IMR-90 (cell line): Measurements from ENCODE around the gene GAMT. TPM values are rescaled to one million over a fixed set of nuclear protein-coding genes. Genes with fewer than 3 reads are reported as not detected.
A peak's percentile ranks its signal among the peaks of the same experiment; 100 is the strongest.

ENCODE experiments used
- ATAC-seq: fragments of 200-7000 bp; cut with Tn5 transposase; 2 replicates; pipeline ENCODE4 v1.9.1; 2020; ENCODE audit warnings: low read depth, mild to moderate bottlenecking, moderate library complexity
- BruUV-seq: library from RNA; stranded (reverse); fragments of 400-500 nt; replicated peaks from 2 replicates; lab custom pipeline; 2021; lab: Mats Ljungman, UMichigan
- CTCF ChIA-PET: fragments of 300-600 bp; formaldehyde crosslinking; extraction: SDS; loops from one replicate; lab custom pipeline; 2021; ENCODE audit warnings: antibody characterized with exemption; lab: Yijun Ruan, JAX
- POLR2A ChIA-PET: fragments of 300-600 bp; sonication (Branson Sonifier 250); formaldehyde crosslinking; loops from one replicate; lab custom pipeline; 2022; ENCODE audit warnings: antibody characterized with exemption; ENCODE audit not compliant: unreplicated experiment; lab: Charles Lee
- DNase-seq: peaks from one replicate; pipeline ENCODE4 v3.0.0; 2013
- H2AFZ ChIP-seq: replicated peaks from 2 replicates; pipeline ENCODE3; 2013; ENCODE audit warnings: low read length, mild to moderate bottlenecking; ENCODE audit not compliant: poor library complexity
- H2AK5ac ChIP-seq: 2 replicates; pipeline ENCODE4 v1.6.1; 2013; ENCODE audit warnings: low read depth, low read length, inconsistent platforms
- H2AK9ac ChIP-seq: replicated peaks from 2 replicates; pipeline ENCODE3; 2013; ENCODE audit warnings: mild to moderate bottlenecking, low read depth, low read length, moderate library complexity; ENCODE audit not compliant: poor library complexity
- H2BK120ac ChIP-seq: 2 replicates; pipeline ENCODE4 v1.6.1; 2013; ENCODE audit warnings: low read depth, low read length, inconsistent platforms
- H2BK15ac ChIP-seq: 3 replicates; pipeline ENCODE4 v1.6.1; 2013; ENCODE audit warnings: low read depth, low read length, inconsistent platforms
- H2BK20ac ChIP-seq: 2 replicates; pipeline ENCODE4 v1.6.1; 2013; ENCODE audit warnings: low read depth, mild to moderate bottlenecking, inconsistent platforms, low read length, moderate library complexity
- H2BK5ac ChIP-seq: 2 replicates; pipeline ENCODE4 v1.6.1; 2013; ENCODE audit warnings: mild to moderate bottlenecking, low read depth, low read length, inconsistent platforms; ENCODE audit not compliant: poor library complexity, severe bottlenecking
- H3K14ac ChIP-seq: replicated peaks from 2 replicates; pipeline ENCODE4 v1.6.1; 2013; ENCODE audit warnings: low read depth, low read length, inconsistent platforms
- H3K18ac ChIP-seq: 2 replicates; pipeline ENCODE4 v1.6.1; 2013; ENCODE audit warnings: low read depth, low read length, control low read depth
- H3K23ac ChIP-seq: 2 replicates; pipeline ENCODE4 v1.6.1; 2013; ENCODE audit warnings: low read depth, low read length, inconsistent platforms
- H3K27ac ChIP-seq: 2 replicates; pipeline ENCODE4 v1.5.1; 2013; ENCODE audit warnings: mild to moderate bottlenecking, control low read depth, low read length; ENCODE audit not compliant: insufficient read depth
- H3K27me3 ChIP-seq: 2 replicates; pipeline ENCODE4 v1.6.1; 2013; ENCODE audit warnings: low read length; ENCODE audit not compliant: control insufficient read depth, insufficient read depth
- H3K36me3 ChIP-seq: 2 replicates; pipeline ENCODE4 v1.6.1; 2013; ENCODE audit warnings: low read length, mixed read lengths; ENCODE audit not compliant: control insufficient read depth, insufficient read depth
- H3K4ac ChIP-seq: 2 replicates; pipeline ENCODE4 v1.6.1; 2013; ENCODE audit warnings: low read depth, low read length, inconsistent platforms
- H3K4me1 ChIP-seq: 2 replicates; pipeline ENCODE4 v1.6.1; 2013; ENCODE audit warnings: low read length, mixed read lengths; ENCODE audit not compliant: control insufficient read depth, insufficient read depth
- H3K4me2 ChIP-seq: 2 replicates; pipeline ENCODE4 v1.6.1; 2013; ENCODE audit warnings: low read depth, mild to moderate bottlenecking, control low read depth, low read length, moderate library complexity
- H3K4me3 ChIP-seq: 2 replicates; pipeline ENCODE4 v1.5.1; 2013; ENCODE audit warnings: low read depth, mild to moderate bottlenecking, control low read depth, low read length, moderate library complexity; ENCODE audit not compliant: insufficient read depth
- H3K56ac ChIP-seq: 2 replicates; pipeline ENCODE4 v1.6.1; 2013; ENCODE audit warnings: low read length, inconsistent platforms; ENCODE audit not compliant: insufficient read depth; ENCODE audit errors: extremely low read depth
- H3K79me1 ChIP-seq, 2 experiments: 2 replicates each; pipeline ENCODE4 v1.6.1; 2013; ENCODE audit warnings: low read length in 2 of 2, inconsistent platforms in 1 of 2, low read depth in 1 of 2
- H3K9ac ChIP-seq: 2 replicates; pipeline ENCODE4 v1.6.1; 2013; ENCODE audit warnings: low read depth, low read length, control low read depth
- H3K9me1 ChIP-seq: 2 replicates; pipeline ENCODE4 v1.6.1; 2013; ENCODE audit warnings: low read length, inconsistent platforms; ENCODE audit not compliant: insufficient read depth
- H3K9me3 ChIP-seq: 2 replicates; pipeline ENCODE4 v1.6.1; 2013; ENCODE audit warnings: low read length; ENCODE audit not compliant: control insufficient read depth, insufficient read depth
- H4K20me1 ChIP-seq: 2 replicates; pipeline ENCODE4 v1.6.1; 2013; ENCODE audit warnings: low read length, inconsistent platforms; ENCODE audit not compliant: insufficient read depth
- H4K5ac ChIP-seq: 2 replicates; pipeline ENCODE4 v1.6.1; 2013; ENCODE audit warnings: mild to moderate bottlenecking, low read depth, low read length, control low read depth
- H4K8ac ChIP-seq, 2 experiments: 2 replicates each; pipeline ENCODE4 v1.6.1; 2013; ENCODE audit warnings: low read depth in 2 of 2, low read length in 2 of 2, control low read depth in 1 of 2, inconsistent platforms in 1 of 2
- H4K91ac ChIP-seq: 2 replicates; pipeline ENCODE4 v1.6.1; 2013; ENCODE audit warnings: low read depth, low read length, inconsistent platforms; ENCODE audit not compliant: insufficient read depth
- BHLHE40 ChIP-seq: fragments of 150-350 bp; IDR thresholded peaks from 2 replicates; pipeline ENCODE4 v1.6.1; 2016; ENCODE audit warnings: mild to moderate bottlenecking, low read depth, low read length
- CHD1 ChIP-seq: IDR thresholded peaks from 2 replicates; pipeline ENCODE4 v1.6.1; 2012; ENCODE audit warnings: low read depth, low read length, improper control_type of control experiment
- FOS ChIP-seq: fragments of 150-350 bp; IDR thresholded peaks from 2 replicates; pipeline ENCODE4 v1.6.1; 2016; ENCODE audit warnings: low read depth, low read length
- MAFK ChIP-seq: IDR thresholded peaks from 2 replicates; pipeline ENCODE4 v1.6.1; 2012; ENCODE audit warnings: low read depth, low read length, improper control_type of control experiment
- RAD21 ChIP-seq: IDR thresholded peaks from 2 replicates; pipeline ENCODE4 v1.6.1; 2012; ENCODE audit warnings: low read length, improper control_type of control experiment
- RFX5 ChIP-seq: IDR thresholded peaks from 2 replicates; pipeline ENCODE4 v1.8.0; 2012; ENCODE audit warnings: low read depth, mild to moderate bottlenecking, low read length, moderate library complexity
- USF2 ChIP-seq: fragments of 150-350 bp; IDR thresholded peaks from 2 replicates; pipeline ENCODE4 v1.6.1; 2017; ENCODE audit warnings: mild to moderate bottlenecking, antibody characterized with exemption, low read length, low read depth
- WGBS, 2 experiments: methylation state at CpG; one replicate each; pipeline versions ENCODE4 v1.1.5 to v1.1.7; 2013; ENCODE audit warnings: missing lambda C conversion rate in 2 of 2; ENCODE audit not compliant: insufficient read length in 1 of 2; ENCODE audit errors: extremely low coverage in 2 of 2; 5-methylcytosine and 5-hydroxymethylcytosine counted together
- dilution Hi-C: fragments of 300-500 bp; cut with HindIII; formaldehyde crosslinking; loops from one replicate; pipeline ENCODE4 v1.14.3; 2018; ENCODE audit warnings: low sequenced_read_pairs; ENCODE audit not compliant: unreplicated experiment
- in situ Hi-C: fragments of 300-500 bp; cut with MboI; formaldehyde crosslinking; loops from 3 replicates; pipeline ENCODE4 v1.14.3; 2019; ENCODE audit warnings: low sequenced_read_pairs, inconsistent platforms, mixed read lengths
- intact Hi-C: fragments of 100-400 bp; cut with micrococcal nuclease; formaldehyde crosslinking; loops from 2 replicates; pipeline ENCODE4 v1.10.0; 2022
- polyA plus RNA-seq, 3 experiments: library from polyadenylated mRNA; depleted of rRNA; stranded (reverse); fragments of >200 nt; gene quantifications; 2 replicates each; pipeline ENCODE4 v1.2.3, GENCODE V29; 2012; ENCODE audit warnings: low replicate concordance in 1 of 3
- total RNA-seq: library from RNA; depleted of rRNA; stranded (reverse); fragments of >200 nt; gene quantifications from 2 replicates; pipeline ENCODE4 v1.2.3, GENCODE V29; 2012

Gene GAMT
- total and polyA plus RNA-seq, 2 of the 4 experiments (the other 2 are of a cell fraction): 22.8 to 51.8 TPM

GRCh38 chr19:1399745-1400144, 1.6 kb downstream of the GAMT start:
- in situ Hi-C loops (no loop called here), intact Hi-C loops (no loop called here), dilution Hi-C loops (no loop called here)
- Histone ChIP-seq H2AFZ (no peak overlapping the region), H3K79me1 (peaks cover 0 to 10% of the 10 kb centered on the region in 2 experiments; a peak in 3 of 4 replicates), H2BK20ac (no peak overlapping the region), H3K56ac (no peak overlapping the region), H2BK5ac (no peak overlapping the region), H3K27ac (no peak overlapping the region), H4K5ac (no peak overlapping the region), H3K4me1 (peaks cover 6% of the 10 kb centered on the region), H3K27me3 (no peaks in the 10 kb centered on the region), H3K18ac (no peak overlapping the region), H4K91ac (no peak overlapping the region), H3K14ac (no peak overlapping the region), H3K9ac (no peak overlapping the region), H4K8ac (no peak overlapping the region), H2AK9ac (no peak overlapping the region), H2BK120ac (no peak overlapping the region), H3K4me2 (no peak overlapping the region), H3K23ac (no peak overlapping the region), H3K36me3 (peaks cover 3% of the 10 kb centered on the region; the same call in 1 of the 2 replicates), H2BK15ac (no peak overlapping the region), H3K9me1 (no peaks in the 10 kb centered on the region), H3K9me3 (no peaks in the 10 kb centered on the region), H4K20me1 (no peaks in the 10 kb centered on the region), H3K4ac (no peak overlapping the region), H3K4me3 (no peak overlapping the region), H2AK5ac (peak overlapping the region; percentile 39; the same call in 1 of the 2 replicates)
- 95% methylated on average over 8 of the region's 15 CpGs; no CpG with 5 or more reads in 1 of the 2 experiments for WGBS, 2 experiments
- POLR2A ChIA-PET: no interaction called here
- ATAC-seq: no peak
- no peak for DNase-seq
- TF ChIP-seq MAFK (no peak), RAD21 (no peak), USF2 (no peak), BHLHE40 (no peak), CHD1 (no peak), RFX5 (no peak), FOS (no peak)
- BruUV-seq: no TSS peak
- CTCF ChIA-PET: no interaction called here
